Endothelial cell of umbilical vein (primary cell): ENCODE data around the gene SERPINB10.

ENCODE experiments used
- CTCF ChIP-seq, 2 donors: IDR thresholded peaks; 1 replicate in 1 of 2; 2 replicates in 1 of 2; pipeline ENCODE4 v1.5.1; 2011; ENCODE audit warnings: low read length in 2 of 2, mild to moderate bottlenecking in 2 of 2, moderate library complexity in 2 of 2, control low read depth in 1 of 2, inconsistent platforms in 1 of 2, low read depth in 1 of 2; ENCODE audit not compliant: insufficient read depth in 1 of 2; ENCODE audit errors: extremely low read depth in 1 of 2
- EZH2 ChIP-seq: IDR thresholded peaks from 2 replicates; pipeline ENCODE4 v1.6.1; 2012; ENCODE audit warnings: borderline replicate concordance, low read depth, mild to moderate bottlenecking, moderate library complexity, low read length, inconsistent platforms; ENCODE audit not compliant: severe bottlenecking
- MYC ChIP-seq: IDR thresholded peaks from one replicate; pipeline ENCODE4 v1.6.1; 2011; ENCODE audit warnings: mild to moderate bottlenecking, low read depth, low read length

- TF ChIP-seq CTCF (IDR thresholded peaks at IDR 0.05; ENCODE audit: extremely low read depth in 1 of 2, insufficient read depth in 1 of 2, low read depth in 1 of 2, low read length in 2 of 2) (no peak), MYC (no peak), EZH2 (no peak)
Measured at GRCh38 chr18:63922049-63922448, 14.3 kb downstream of the SERPINB10 start.
